GM19351 (cell line): ENCODE measurements around the gene YJEFN3.

Experiments used
- ATAC-seq: cut with Tn5 transposase; IDR thresholded peaks from one replicate; pipeline ENCODE4 v1.9.1; 2021; ENCODE audit warnings: mild to moderate bottlenecking, moderate library complexity; ENCODE audit not compliant: unreplicated experiment

The YJEFN3 gene

DNA sequence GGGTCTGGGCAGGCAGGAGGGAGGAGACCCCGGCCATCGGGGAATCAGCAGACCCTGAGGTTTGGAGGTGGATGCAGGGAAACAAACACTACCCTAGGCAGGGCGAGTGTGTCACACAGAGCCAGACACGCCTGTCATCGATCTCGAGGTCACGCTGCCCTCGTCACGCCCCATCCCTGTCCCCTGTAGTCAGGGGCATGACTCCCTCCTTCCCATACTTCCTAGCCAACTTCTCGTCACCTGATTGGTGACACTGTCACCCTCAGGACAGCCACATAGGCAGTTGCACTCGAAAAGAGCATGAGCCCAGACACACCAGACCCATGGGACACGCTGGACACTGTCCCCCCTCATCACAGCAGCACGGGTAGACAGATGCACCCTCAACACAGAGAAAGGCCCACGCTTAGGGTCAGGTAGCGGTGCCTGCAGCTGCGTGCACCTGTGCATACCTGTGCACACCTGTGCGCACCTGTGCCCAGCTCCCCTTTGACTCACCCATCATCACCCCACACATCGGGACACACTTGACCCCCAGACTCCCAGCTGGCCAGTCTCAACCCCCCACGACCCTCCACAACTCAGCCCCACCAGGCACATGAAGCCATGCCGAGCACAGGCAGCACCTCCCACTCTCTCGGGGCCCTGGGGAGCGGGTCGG, 21.2 kb downstream of the YJEFN3 start:
- ATAC-seq: no peak

DNA sequence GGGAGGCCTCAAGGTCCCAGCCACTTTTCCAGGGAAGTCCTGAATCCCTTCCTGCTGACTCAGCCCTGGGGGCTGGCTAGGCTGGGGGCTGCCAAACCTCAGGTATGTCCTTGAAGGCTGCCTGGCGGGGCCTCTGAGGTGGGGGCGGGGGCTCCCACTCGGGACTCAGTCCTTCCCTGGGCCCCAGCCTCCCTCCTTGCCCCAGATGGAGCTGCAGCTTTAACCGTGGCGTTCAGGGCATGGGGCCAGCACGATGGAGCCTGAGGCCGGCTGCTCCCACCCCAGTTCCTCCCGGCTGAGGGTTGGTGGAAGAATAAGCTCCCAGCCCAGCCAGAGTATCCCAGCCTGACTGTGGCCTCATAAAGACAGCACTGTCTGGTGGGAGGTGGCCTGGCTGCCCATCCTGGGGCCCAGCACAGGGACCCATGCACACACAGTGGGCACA, 21.8 kb downstream of the YJEFN3 start:
- no peak for ATAC-seq

DNA sequence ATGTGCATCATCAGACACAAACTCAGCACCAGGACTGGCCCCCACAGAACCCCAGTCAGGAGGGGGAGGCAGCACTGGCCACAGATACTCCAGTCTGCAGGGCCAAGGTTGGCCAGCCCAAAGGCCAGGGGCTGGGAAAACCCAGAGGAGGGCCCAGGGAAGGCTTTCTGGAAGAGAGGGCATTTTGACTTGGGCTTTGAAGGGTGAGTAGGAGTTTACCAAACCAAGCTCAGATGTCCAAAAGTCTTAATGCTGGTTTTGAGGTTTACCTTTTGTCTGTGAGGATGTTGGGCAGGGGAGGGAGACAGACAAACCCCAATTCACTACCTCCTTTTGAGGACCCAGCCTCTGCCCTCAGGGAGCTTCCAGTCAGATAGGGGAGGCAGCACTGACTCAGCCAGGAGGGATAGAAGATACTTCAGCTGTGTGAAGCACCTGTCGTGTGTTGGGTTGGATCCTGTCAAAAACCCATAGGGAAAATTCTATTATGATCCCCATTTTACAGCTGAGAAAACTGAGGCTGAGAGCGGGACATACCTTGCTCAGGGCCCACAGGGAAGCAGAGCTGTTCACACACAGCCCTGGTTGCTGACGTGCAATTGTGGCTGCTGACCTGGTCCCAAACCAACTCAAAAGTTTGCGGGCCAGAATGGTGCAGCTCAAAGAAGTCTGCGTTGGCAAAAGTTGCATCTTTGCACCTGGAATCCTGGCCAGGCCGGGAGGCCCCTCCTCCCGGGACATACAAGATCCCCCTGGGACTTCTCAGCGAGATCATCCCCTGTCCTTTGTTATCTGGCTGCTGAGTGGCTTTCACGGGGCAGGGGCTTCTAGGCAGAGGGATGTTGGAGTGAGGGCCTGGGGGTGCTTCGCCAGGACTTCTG, 22.5 kb downstream of the YJEFN3 start:
- no peak for ATAC-seq

DNA sequence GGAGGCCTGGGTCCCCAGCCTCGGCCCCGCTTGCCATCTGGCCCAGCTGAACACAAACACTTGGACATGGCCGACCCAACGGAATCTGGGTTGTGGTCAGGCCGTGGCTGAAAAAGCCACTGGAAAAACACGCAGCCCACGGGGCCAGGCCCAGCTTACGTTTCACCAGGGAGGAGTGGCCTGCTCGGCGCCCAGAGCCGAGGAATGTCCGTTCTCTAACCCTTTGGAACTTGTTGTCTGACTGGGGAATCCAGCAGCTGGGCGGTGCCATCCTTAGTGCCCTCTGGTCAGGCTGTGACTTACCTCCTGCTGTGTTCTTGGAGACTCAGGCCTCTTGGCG, 23.1 kb downstream of the YJEFN3 start:
- no peak for ATAC-seq

DNA sequence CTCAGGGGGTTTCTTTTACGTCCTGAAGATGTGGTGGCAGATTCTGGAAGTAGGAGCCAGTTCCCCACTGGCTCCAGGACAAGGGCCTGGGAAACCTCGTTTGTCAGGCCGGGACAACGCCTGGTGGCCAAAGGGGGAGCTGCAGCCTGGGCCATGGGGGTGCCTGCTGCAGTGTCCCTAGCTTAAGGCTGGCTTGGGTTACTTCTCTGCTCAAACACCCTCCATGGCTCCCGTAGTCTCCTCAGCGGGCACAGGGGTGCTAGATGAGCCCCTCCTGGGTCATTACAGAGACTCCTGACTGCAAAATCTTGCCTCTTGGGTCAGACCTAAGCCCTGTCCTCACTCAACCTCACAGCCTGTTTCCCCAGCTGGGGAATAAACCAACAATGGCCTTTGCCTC, 24.1 kb downstream of the YJEFN3 start:
- ATAC-seq: no peak

DNA sequence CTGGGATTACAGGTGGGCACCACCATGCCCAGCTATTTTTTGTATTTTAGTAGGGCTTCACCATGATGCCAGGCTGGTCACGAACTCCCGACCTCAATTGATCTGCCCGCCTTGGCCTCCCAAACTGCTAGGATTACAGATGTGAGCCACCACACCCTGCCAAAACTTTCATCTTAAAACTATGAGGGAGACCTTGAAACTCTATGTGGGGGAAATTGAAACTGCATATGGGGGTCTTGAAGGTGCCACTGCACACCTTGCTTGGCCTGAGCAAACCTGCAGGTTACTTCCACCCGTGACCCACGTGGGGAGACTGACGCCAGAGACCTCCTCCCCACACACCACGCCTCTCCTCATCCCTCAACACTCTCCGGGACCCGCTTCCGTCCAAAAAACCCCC, 25.0 kb downstream of the YJEFN3 start:
- no peak for ATAC-seq

GRCh38 chr19:19554074-19555023, 25.6 kb downstream of the YJEFN3 start:
- no peak for ATAC-seq

DNA sequence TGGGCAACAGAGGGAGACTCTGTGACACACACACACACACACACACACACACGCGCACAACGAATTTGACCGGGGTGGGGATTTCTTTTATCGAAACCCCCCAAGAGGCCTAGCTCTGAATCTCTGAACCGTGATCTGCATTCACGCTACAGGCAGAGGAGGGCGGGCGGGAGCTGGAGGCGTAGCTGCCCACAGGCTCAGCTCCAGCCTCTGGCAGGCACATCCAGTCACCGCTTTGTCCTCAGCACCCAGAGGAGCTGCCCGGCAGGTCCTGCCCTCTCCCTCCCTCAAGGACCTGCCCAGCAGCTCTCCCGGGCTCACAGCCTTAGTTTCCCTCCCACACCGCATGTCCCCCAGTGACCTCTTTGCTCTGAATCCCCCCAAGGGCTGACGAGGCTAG, 29.3 kb downstream of the YJEFN3 start:
- no peak for ATAC-seq

DNA sequence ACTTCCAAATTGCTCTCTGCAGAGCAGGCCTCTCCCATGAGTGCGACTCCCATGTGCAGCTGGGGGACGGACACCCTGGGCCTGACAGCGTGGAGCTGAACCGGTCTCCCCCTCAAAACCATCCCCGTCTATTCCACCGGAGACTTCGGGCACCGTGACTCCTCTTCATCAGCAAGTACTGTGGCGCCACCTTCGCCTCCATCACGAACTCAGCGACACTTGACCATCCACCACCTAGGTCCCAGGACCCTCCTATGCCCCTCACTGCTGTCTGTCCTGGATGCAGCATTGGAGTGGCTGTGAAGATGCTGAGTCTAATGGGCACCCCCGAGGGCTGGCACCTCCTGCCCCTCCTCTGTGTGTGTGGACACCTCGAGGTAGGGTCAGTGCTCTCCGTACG, 29.9 kb downstream of the YJEFN3 start:
- no peak for ATAC-seq

DNA sequence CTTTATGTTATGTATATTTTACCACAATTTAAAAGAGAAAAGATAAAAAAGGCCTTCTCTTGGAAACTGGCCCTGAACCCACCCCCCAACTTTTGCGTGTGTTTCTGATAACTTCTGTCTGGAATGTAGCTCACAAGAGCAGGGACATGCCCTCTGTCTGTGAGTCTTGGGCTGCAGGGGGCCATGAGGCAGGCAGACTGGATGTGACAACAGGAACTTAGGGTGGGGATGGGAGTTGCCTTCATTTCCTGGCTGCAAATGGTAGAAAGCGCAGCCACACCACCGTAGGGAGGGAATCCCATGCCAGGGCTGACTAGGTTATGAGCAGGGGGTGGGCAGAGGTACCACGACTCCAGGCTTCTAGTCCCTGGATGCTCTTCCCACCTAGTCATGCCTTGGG, 31.2 kb downstream of the YJEFN3 start:
- ATAC-seq: no peak

DNA sequence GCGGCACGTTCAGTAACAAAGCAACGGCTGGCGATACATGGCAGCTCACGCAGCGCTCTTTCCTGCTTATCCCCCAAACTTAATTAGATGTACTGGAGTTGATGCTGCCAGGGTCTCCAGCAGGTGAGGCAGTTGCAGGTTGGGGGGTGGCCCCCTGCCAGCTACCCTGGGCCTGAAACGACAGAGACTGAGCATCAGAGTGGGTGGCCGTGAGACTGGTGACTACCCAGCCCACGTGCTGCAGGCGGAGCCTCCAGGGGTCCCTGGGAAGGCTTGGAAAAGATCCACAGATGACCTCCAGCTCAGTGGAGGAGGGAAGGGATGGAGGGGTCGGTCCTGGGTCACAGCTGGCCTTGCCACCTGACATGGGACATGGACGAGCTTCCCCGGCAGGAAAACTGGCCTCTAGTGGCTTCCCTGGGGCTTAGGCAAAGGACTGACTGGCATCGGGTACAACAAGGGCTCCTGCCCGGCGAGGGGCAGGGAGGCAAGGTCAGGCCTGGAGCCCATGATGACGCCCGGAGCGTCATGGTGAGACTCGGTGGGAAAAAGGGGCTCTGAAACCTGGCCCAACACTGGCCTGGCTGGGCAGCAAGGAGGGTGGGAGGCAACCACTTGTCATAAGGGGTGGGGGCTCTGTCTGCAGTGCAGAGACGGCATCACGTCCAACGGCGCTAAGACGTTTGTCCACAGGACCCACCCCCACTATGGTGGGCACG, 33.4 kb downstream of the YJEFN3 start:
- no peak for ATAC-seq

DNA sequence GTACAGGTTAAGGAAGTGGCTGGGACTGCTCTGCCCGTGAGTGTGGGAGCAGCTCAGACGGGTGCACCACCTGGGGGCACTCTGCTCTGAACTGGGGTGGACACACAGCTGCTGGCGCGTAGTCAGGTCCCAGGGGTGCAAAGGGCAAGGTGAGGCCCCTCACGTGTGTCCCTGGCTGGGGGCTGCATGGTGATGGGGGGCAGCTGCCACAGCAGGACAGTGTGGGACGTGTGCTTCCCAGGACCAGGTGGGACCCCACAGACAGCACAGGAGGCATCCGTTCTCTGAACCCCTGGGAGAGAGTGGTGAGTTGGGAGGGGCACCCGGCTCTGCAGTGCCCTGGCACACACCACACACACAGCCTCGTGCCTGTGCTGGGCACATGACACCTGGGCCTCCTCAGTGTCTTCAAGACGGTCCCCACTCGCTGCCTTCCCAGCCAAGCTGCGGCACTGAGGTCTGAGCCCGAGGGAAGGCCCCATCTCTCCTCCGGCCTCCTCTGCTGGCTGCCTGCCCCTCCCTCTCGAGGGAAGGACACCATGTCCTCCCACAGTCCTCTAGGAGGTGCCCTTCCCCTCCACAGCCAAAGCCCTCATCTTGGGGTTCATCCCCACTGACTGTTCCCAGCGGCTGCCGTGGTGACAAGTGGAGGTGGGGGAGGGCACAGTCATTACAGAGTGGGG, 34.1 kb downstream of the YJEFN3 start:
- no peak for ATAC-seq

- ATAC-seq: no peak
Measured at GRCh38 chr19:19563348-19563848, 34.7 kb downstream of the YJEFN3 start.

- ATAC-seq: no peak
Measured at GRCh38 chr19:19566306-19566705, 37.6 kb downstream of the YJEFN3 start.

DNA sequence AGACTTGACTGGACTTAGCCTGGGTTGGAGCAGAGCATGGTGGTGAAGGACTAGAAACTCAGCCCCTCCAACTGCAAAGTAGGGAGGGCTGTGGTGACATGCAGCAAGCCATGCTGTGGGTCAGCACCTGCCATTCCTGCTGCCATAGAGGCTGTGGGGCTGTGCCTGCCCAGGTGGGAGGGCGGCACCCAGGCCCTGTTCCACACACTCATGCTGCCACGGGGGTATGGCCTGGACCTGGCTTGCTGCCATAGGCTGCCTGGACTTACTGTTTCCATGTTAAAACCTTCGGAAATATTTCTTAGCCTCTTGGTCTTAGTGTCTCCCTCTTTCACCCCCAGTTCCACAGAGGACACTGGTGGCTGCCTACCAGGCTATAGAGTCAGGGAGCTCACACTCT, 38.7 kb downstream of the YJEFN3 start:
- ATAC-seq: no peak

DNA sequence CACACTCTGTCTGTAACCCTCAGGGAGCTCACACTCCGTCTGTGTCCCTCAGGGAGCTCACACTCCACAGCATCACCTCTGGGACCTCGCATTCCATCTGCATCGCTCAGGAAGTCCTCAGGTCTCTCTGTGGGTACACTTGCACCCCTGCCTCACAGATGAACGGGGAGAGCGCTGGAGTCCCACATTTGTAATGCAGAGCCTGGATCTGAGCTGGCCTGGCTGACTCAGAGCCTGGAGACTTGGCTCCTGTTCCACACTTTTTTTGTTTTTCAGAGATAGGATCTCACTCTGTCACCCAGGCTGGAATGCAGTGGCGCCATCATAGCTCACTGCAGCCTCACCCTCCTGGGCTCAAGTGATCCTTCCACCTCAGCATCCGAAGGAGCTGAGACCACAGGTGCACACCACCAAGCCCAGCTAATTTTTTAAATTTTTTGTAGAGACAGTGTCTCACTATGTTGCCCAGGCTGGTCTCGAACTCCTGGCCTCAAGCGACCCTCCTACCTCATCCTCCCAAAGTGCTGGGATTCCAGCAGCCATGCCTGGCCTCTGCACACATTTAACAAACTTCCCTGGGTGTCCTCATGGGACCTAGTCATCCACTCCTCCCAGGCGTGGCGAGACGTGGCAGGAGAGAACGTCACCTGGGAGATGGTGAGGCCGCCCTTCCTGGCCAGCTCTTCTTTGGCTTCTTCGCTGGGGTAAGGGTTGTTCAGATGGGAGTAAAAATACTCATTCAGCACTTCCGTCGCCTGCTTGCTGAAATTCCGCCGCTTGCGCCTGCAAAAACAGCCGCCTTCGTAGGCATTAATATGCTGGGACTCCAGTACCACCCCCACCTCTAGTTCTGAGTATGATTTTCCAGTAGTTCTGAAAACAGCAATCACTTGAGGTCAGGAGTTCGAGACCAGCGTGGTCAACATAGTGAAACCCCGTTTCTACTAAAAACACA, 40.4 kb downstream of the YJEFN3 start:
- no peak for ATAC-seq

GRCh38 chr19:19570571-19570970, 41.9 kb downstream of the YJEFN3 start:
- ATAC-seq: no peak

DNA sequence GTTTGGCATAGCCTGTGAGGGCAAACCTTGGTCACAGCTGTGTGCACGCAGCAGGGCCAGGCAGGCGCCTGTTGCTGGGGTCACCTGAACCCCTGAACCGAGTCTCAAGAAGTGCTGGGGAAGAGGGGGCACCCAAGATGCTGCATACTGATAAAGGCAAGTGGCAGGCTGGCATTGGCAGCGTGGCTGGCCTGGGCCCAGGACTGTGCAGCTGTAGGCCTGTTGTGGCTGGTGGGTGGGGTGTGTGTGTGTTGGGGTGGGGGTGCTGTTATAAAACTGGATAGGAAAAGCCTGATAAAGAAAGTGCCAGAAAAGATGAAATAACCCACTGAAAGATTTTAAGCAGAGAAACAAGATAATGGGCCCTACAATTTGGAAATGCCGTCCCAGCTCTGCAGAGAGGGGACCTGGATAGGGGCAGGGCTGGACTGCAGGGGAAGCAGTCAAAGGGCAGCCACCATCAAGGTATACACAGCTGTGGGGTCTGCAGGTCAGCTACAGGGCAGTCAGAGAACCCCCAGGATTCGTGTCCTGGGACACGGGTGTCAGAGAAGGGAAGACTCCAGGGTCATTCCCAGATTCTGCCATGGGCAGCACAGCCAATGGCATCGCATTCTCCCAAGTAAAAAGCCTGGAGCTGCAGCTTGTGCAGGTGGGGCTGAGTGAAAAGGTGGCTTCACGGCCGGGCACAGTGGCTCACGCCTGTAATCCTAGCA, 42.5 kb downstream of the YJEFN3 start:
- no peak for ATAC-seq
